K562 (cell line): ENCODE results near the gene ZNF628. TPM values are rescaled to one million over a fixed set of nuclear protein-coding genes. Genes with fewer than 3 reads are reported as not detected.

ENCODE experiments used
- ARHGAP35 ChIP-seq: fragments of 450-650 bp; IDR thresholded peaks from 2 replicates; pipeline ENCODE4 v1.6.1; 2018; ENCODE audit not compliant: partially characterized antibody
- CBFB ChIP-seq: sonication (generic); formaldehyde crosslinking; IDR thresholded peaks from 2 replicates; pipeline ENCODE4 v1.4.0; 2020; ENCODE audit warnings: mild to moderate bottlenecking, missing genetic modification reagents
- CBX1 ChIP-seq: sonication (generic); IDR thresholded peaks from 2 replicates; pipeline ENCODE4 v1.6.1; 2016; ENCODE audit warnings: antibody characterized with exemption, low read depth, mild to moderate bottlenecking
- CREB3 ChIP-seq: fragments of 450-650 bp; conservative IDR thresholded peaks from 2 replicates; pipeline ENCODE4 v1.6.1; 2016; ENCODE audit warnings: missing genetic modification characterization, low read depth, mild to moderate bottlenecking, missing compliant biosample characterization, moderate library complexity
- ETV1 ChIP-seq: fragments of 450-650 bp; conservative IDR thresholded peaks from 2 replicates; pipeline ENCODE4 v1.6.1; 2016; ENCODE audit warnings: missing genetic modification characterization, control low read depth, low read depth, missing compliant biosample characterization
- FOXA1 ChIP-seq: fragments of 450-650 bp; IDR thresholded peaks from 2 replicates; pipeline ENCODE4 v1.6.1; 2016; ENCODE audit warnings: mild to moderate bottlenecking, borderline replicate concordance
- KDM1A ChIP-seq, 2 experiments: fragments of 450-650 bp; IDR thresholded peaks; 2 replicates each; pipeline ENCODE4 v1.6.1; 2016; ENCODE audit warnings: mild to moderate bottlenecking in 2 of 2
- MXI1 ChIP-seq: IDR thresholded peaks from 2 replicates; pipeline ENCODE4 v1.6.1; 2011; ENCODE audit warnings: low read depth, mild to moderate bottlenecking, improper control_type of control experiment, low read length
- NCOA1 ChIP-seq: fragments of 450-650 bp; IDR thresholded peaks from 2 replicates; pipeline ENCODE4 v1.6.1; 2016; ENCODE audit warnings: low read depth
- NFATC3 ChIP-seq: fragments of 450-650 bp; IDR thresholded peaks from 2 replicates; pipeline ENCODE4 v1.6.1; 2017; ENCODE audit warnings: mild to moderate bottlenecking
- NFE2L1 ChIP-seq: fragments of 450-650 bp; IDR thresholded peaks from 2 replicates; pipeline ENCODE4 v1.6.1; 2016; ENCODE audit warnings: missing genetic modification characterization, low read depth, mild to moderate bottlenecking, missing compliant biosample characterization, moderate library complexity, borderline replicate concordance
- NR3C1 ChIP-seq: sonication (generic); formaldehyde crosslinking; IDR thresholded peaks from 2 replicates; pipeline ENCODE4 v1.8.1; 2022; ENCODE audit warnings: missing genetic modification reagents
- NRF1 ChIP-seq, 2 experiments: fragments of 450-650 bp; IDR thresholded peaks in 1 of 2; conservative IDR thresholded peaks in 1 of 2; 2 replicates each; pipeline ENCODE4 v1.6.1; 2014; ENCODE audit warnings: mild to moderate bottlenecking in 2 of 2
- SMARCA5 ChIP-seq: fragments of 450-650 bp; IDR thresholded peaks from 2 replicates; pipeline ENCODE4 v1.6.1; 2016
- SP2 ChIP-seq: IDR thresholded peaks from 2 replicates; pipeline ENCODE4 v1.6.1; 2011; ENCODE audit warnings: mild to moderate bottlenecking, low read depth, low read length, moderate library complexity; ENCODE audit not compliant: poor library complexity, severe bottlenecking; ENCODE audit errors: extremely low read depth
- SRSF7 ChIP-seq: fragments of 200-400 bp; formaldehyde crosslinking; optimal IDR thresholded peaks from 2 replicates; pipeline ENCODE3; 2017; ENCODE audit warnings: mild to moderate bottlenecking, low read depth, low read length
- TGIF2 ChIP-seq: sonication (generic); formaldehyde crosslinking; IDR thresholded peaks from 2 replicates; pipeline ENCODE4 v1.8.1; 2022; ENCODE audit warnings: mild to moderate bottlenecking, missing genetic modification reagents, moderate library complexity
- XRCC5 ChIP-seq: fragments of 200-400 bp; formaldehyde crosslinking; IDR thresholded peaks from 2 replicates; pipeline ENCODE4 v1.6.1; 2017; ENCODE audit warnings: low read depth, mild to moderate bottlenecking, low read length
- ZNF263 ChIP-seq: sonication (generic); formaldehyde crosslinking; IDR thresholded peaks from 2 replicates; pipeline ENCODE4 v1.8.0; 2022; ENCODE audit warnings: mild to moderate bottlenecking, missing genetic modification reagents, borderline replicate concordance
- ZNF639 ChIP-seq, 2 experiments: fragments of 200-800 bp in 1 of 2; sonication (Bioruptor generic) in 1 of 2; sonication (generic) in 1 of 2; formaldehyde crosslinking in 1 of 2; IDR thresholded peaks in 1 of 2; conservative IDR thresholded peaks in 1 of 2; 2 replicates each; pipeline versions ENCODE4 v1.5.0 to v1.6.1; 2016 to 2020; ENCODE audit warnings: missing compliant biosample characterization in 1 of 2, missing genetic modification characterization in 1 of 2, missing genetic modification reagents in 1 of 2
- ZNF644 ChIP-seq: fragments of 200-800 bp; sonication (Bioruptor generic); IDR thresholded peaks from 2 replicates; pipeline ENCODE4 v1.6.1; 2016; ENCODE audit warnings: low read depth, missing genetic modification characterization, missing compliant biosample characterization
- ZNF76 ChIP-seq: fragments of 250-450 bp; sonication (Bioruptor Pico); IDR thresholded peaks from 2 replicates; pipeline ENCODE4 v1.4.0; 2020; ENCODE audit warnings: mild to moderate bottlenecking, moderate library complexity, borderline replicate concordance
- polyA plus RNA-seq, 8 experiments: library from polyadenylated mRNA; depleted of rRNA in 4 of 8; stranded (reverse) in 5 of 8; unstranded in 3 of 8; fragments of >200 nt; fragmentation: Nextera tagmentation in 2 of 8; fragmentation: Illumina TruSeq in 1 of 8; extraction: Ambion mirVana in 2 of 8; extraction: Trizol in 1 of 8; gene quantifications; 2 replicates each; pipeline versions ENCODE4 v1.2.1 to v1.2.3, GENCODE V29; 2011 to 2014; ENCODE audit warnings: inconsistent platforms in 1 of 8, missing spikeins in 1 of 8
- total RNA-seq, 7 experiments: library from RNA; depleted of rRNA in 6 of 7; stranded (reverse); fragments of >200 nt in 6 of 7; fragmentation: Illumina TruSeq in 2 of 7; extraction: Trizol in 2 of 7; gene quantifications; 2 replicates each; pipeline versions ENCODE4 v1.2.1 to v1.2.3, GENCODE V29; 2011 to 2021; ENCODE audit warnings: low replicate concordance in 1 of 7
- TF ChIP-seq, protein P1 (sequence below), 2 experiments: IDR thresholded peaks; 2 replicates each; pipeline ENCODE4 v1.6.1; 2012; ENCODE audit warnings: improper control_type of control experiment in 2 of 2, low read depth in 2 of 2, low read length in 2 of 2, borderline replicate concordance in 1 of 2

Gene ZNF628
- total and polyA plus RNA-seq, 9 of the 15 experiments (the other 6 are each of a cell fraction or from before 2014, with no cell fraction given) = 0.13 to 13.6 (median 2.2) TPM; not detected in 3

DNA sequence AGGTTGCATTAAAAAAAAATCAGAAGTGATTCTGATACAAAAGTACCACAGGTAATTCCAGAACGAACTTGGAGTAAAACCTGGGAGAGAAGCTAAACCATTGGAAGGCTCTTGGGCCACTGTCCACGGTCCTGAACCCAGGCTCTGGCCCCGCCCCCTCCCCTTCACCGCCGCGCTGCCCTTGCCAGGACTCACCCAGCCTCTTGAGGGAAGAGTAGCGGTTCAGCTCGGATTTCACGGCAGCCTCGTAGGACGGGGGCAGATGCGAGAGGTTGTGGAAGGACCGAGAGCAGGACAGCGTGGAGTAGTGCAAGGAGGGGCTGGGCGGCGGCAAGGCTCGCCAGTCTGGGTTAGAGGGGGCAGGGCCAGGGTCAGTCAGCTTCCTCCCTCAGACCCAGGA, 39.0 kb upstream of the ZNF628 start (continued):
- no peak for TF ChIP-seq CBX1
- TF ChIP-seq SRSF7 = no peak
- TF ChIP-seq KDM1A (IDR thresholded peaks at IDR 0.05) = no peak
- no peak for TF ChIP-seq ARHGAP35
- no peak for TF ChIP-seq SMARCA5
- peak; percentile 38; the same call in 1 of the 2 replicates for TF ChIP-seq NCOA1
- TF ChIP-seq ZNF639 (CRISPR knock-in tag; conservative IDR thresholded peaks at IDR 0.05 in 1 of 2, IDR thresholded peaks at IDR 0.05 in 1 of 2) = no peak
- peak; percentile 81; the same call in 1 of the 2 replicates for TF ChIP-seq XRCC5
- no peak for TF ChIP-seq ETV1 (tag)
- 0 out of 4 replicates have a peak, but pooled peaks of 1 of the 2 experiments have one; percentile 20 for TF ChIP-seq NRF1 (conservative IDR thresholded peaks at IDR 0.05 in 1 of 2, IDR thresholded peaks at IDR 0.05 in 1 of 2)
- no peak for TF ChIP-seq NFATC3
- TF ChIP-seq MXI1 = no peak
- TF ChIP-seq ZNF76 = no peak
- TF ChIP-seq CBFB = no peak
- peak; percentile 86; the same call in 1 of the 2 replicates for TF ChIP-seq TGIF2 (CRISPR knock-in tag)
- TF ChIP-seq NR3C1 (CRISPR knock-in tag) = peak; percentile 80; the same call in 1 of the 2 replicates
- no peak for TF ChIP-seq SP2
- peak; percentile 71; the same call in 1 of the 2 replicates for TF ChIP-seq ZNF263 (CRISPR knock-in tag)
- TF ChIP-seq, protein P1, sequence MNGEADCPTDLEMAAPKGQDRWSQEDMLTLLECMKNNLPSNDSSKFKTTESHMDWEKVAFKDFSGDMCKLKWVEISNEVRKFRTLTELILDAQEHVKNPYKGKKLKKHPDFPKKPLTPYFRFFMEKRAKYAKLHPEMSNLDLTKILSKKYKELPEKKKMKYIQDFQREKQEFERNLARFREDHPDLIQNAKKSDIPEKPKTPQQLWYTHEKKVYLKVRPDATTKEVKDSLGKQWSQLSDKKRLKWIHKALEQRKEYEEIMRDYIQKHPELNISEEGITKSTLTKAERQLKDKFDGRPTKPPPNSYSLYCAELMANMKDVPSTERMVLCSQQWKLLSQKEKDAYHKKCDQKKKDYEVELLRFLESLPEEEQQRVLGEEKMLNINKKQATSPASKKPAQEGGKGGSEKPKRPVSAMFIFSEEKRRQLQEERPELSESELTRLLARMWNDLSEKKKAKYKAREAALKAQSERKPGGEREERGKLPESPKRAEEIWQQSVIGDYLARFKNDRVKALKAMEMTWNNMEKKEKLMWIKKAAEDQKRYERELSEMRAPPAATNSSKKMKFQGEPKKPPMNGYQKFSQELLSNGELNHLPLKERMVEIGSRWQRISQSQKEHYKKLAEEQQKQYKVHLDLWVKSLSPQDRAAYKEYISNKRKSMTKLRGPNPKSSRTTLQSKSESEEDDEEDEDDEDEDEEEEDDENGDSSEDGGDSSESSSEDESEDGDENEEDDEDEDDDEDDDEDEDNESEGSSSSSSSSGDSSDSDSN (IDR thresholded peaks at IDR 0.05; ENCODE audit: borderline replicate concordance in 1 of 2, low read depth in 2 of 2, low read length in 2 of 2) = 0 out of 4 replicates have a peak, but pooled peaks of 1 of the 2 experiments have one; percentile 27
- TF ChIP-seq CREB3 (tag) = 0 out of 2 replicates have a peak, but pooled peaks have one; percentile 64
- no peak for TF ChIP-seq FOXA1
- TF ChIP-seq NFE2L1 = no peak
- 0 out of 2 replicates have a peak, but pooled peaks have one; percentile 44 for TF ChIP-seq ZNF644
